Measurements from ENCODE around the gene ATXN7L3.

ATXN7L3 gene

DNA sequence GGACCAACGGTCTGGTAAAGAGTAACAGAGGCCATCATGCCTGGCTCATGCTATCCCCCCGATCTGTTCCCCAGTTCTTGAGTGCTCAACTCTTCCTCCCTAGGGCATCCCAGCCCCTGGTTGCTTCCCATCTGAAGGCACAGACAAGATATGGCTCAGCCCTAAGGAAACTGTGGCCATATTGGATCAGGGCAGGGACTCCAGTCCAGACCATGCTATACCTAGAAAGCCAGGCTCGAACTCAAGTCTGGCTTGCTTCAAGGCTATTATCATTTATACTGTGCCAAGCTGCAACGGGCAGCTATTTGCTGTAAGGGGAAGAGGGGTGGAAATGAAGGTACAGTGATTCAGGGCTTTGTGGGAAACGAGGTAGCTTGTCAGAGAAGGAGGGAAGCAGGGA lies 17.0 kb upstream of the ATXN7L3 start:
- no peak for DNase-seq
- H3K9me3 ChIP-seq: no peaks in the 10 kb centered on the region
- H3K36me3 ChIP-seq: peaks cover 34 to 56% (median 40%) of the 10 kb centered on the region in 3 donors
- H3K27me3 ChIP-seq: no peaks in the 10 kb centered on the region
- H3K4me1 ChIP-seq: peaks cover 0 to 29% (median 17%) of the 10 kb centered on the region in 4 donors
- H3K4me3 ChIP-seq: no peak overlapping the region
- no peak overlapping the region for H3K27ac ChIP-seq
- intact Hi-C loops (cut with DNase I; ENCODE audit: low total_unique reads): no loop called here
- TF ChIP-seq CTCF (IDR thresholded peaks at IDR 0.05): no peak

- Histone ChIP-seq H3K9me3 (no peaks in the 10 kb centered on the region), H3K36me3 (peaks cover 39 to 61% (median 41%) of the 10 kb centered on the region in 3 donors), H3K27me3 (no peaks in the 10 kb centered on the region), H3K4me1 (peaks cover 0 to 29% (median 17%) of the 10 kb centered on the region in 4 donors), H3K4me3 (no peak overlapping the region), H3K27ac (no peak overlapping the region)
- TF ChIP-seq CTCF (IDR thresholded peaks at IDR 0.05): no peak
- no peak for DNase-seq
- intact Hi-C loops (cut with DNase I; ENCODE audit: low total_unique reads): no loop called here
These were observed 16.5 kb upstream of the ATXN7L3 start for GRCh38 chr17:44216173-44216572.

DNA sequence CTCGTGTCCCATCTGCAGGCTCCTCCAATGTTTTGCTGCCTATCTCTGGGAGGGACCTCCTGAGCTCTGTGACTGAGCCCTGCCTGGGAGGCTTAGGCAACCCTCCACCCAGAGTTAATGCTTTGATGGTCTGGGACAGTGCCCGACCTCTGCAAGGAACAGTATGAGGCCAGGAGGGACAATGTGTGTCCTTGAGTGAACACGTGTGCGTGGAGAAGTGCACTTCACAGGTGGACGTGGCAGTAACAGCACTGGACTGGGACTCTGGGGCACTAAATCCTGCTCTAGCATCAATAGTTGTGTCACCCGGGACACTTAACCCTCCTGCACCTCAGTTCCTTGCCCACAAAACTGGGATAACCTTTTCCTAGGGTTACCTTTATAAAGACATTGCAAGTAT lies 15.2 kb upstream of the ATXN7L3 start:
- Histone ChIP-seq H3K36me3 (peaks cover 42 to 74% (median 50%) of the 10 kb centered on the region in 3 donors), H3K9me3 (no peaks in the 10 kb centered on the region), H3K4me1 (peaks cover 6 to 41% (median 28%) of the 10 kb centered on the region in 4 donors), H3K27ac (no peak overlapping the region), H3K4me3 (no peak overlapping the region), H3K27me3 (no peaks in the 10 kb centered on the region)
- no peak for DNase-seq
- intact Hi-C loops (cut with DNase I; ENCODE audit: low total_unique reads): loop anchor here (5.0 kb wide), 1 partner anchor 132 kb away; the partner anchor contains the start of gene GRN
- TF ChIP-seq CTCF (IDR thresholded peaks at IDR 0.05): no peak

DNA sequence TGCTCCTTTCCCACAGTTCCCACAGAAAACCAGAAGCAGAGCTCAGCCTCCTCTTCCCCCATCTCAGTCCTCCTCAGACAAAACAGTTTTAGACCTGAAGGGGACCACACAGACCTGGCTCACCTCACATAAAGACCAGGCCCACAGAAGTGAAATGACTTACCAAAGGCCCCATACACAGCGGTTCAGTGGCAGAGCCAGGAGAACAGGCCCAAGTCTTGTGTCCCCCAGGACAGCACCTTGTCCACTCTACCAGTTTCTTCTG lies 14.5 kb upstream of the ATXN7L3 start:
- TF ChIP-seq CTCF (IDR thresholded peaks at IDR 0.05): no peak
- Histone ChIP-seq H3K36me3 (peaks cover 49 to 82% (median 57%) of the 10 kb centered on the region in 3 donors), H3K9me3 (no peaks in the 10 kb centered on the region), H3K27ac (no peak overlapping the region), H3K4me3 (no peak overlapping the region), H3K27me3 (no peaks in the 10 kb centered on the region), H3K4me1 (peaks cover 6 to 41% (median 29%) of the 10 kb centered on the region in 4 donors)
- DNase-seq: no peak
- intact Hi-C loops (cut with DNase I; ENCODE audit: low total_unique reads): loop anchor here (5.0 kb wide), 1 partner anchor 133 kb away; the partner anchor contains the start of gene GRN

DNA sequence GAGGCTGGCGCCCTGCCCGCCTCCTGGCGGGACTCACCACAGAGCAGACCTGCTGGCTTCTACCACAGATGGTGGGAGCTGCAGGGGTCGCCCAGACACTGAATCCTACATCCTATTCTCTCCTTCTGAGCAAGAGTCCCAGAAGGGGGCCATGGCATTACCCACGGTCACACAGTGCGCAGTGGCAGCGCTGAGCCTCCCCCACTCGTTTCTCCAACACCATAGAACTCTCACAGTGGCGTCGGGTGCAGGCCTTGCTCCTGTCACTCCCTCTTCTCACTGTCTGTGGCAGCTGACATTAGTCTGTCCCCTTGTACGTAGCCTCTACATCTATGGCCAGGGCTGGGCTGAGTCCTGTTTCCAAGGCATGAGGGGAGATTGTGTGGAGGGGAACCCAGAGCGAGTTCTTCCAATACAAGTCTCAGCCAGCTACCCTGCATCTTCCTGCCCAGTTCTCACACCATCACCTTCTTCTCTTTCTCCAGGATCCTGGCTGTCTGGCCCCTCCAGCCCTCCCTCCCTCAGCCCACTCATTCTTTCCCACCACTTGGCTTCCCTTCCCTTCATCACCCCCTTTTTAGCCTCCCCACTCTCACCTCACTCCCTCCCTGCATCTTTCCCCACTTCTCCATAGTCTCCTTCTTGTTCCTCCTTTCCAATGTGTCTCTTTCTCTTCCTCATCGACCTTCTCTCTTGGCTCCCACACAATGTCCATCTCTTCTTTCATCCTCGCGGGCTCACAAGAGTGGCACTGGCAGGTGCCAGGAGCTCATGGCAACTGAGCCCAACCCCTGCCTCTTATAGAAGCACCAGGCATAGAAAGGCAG lies 13.9 kb upstream of the ATXN7L3 start:
- H3K4me3 ChIP-seq: no peak overlapping the region
- intact Hi-C loops (cut with DNase I; ENCODE audit: low total_unique reads): loop anchor here (5.0 kb wide), 1 partner anchor 134 kb away; the partner anchor contains the start of gene GRN
- no peak overlapping the region for H3K27ac ChIP-seq
- H3K27me3 ChIP-seq: no peaks in the 10 kb centered on the region
- peaks cover 55 to 87% (median 63%) of the 10 kb centered on the region in 3 donors for H3K36me3 ChIP-seq
- H3K4me1 ChIP-seq: peaks cover 6 to 41% (median 29%) of the 10 kb centered on the region in 4 donors
- no peaks in the 10 kb centered on the region for H3K9me3 ChIP-seq
- DNase-seq: no peak
- TF ChIP-seq CTCF (IDR thresholded peaks at IDR 0.05): no peak
